COLO829 (cell line): ENCODE data around the gene ACER3.
"Not testable (repeated sequence)": the region's sequence is repeated elsewhere in the genome, so short reads cannot be mapped to it uniquely, and the experiment has no call there.

Experiments
- DNase-seq: peaks from one replicate; pipeline ENCODE4 v3.0.0; 2012; ENCODE audit warnings: low spot score

Gene ACER3

DNA sequence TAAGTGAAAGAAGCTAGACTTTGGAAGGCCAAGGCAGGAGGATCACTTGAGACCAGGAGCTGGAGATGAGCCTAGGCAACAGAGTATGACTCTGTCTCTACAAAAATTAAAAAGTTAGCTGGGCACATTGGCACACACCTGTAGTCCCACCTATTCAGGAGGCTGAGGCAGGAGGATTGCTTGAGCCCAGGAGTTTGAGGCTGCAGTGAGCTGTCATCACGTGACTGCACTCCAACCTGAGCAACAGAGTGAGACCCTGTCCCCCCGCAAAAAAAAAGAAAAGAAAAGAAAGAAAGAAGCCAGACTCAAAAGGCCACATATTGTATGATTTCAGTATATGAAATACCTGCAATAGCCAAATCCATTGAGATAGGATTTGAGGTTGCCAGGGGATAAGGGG, 198.2 kb downstream of the ACER3 start:
- no peak for DNase-seq

DNA sequence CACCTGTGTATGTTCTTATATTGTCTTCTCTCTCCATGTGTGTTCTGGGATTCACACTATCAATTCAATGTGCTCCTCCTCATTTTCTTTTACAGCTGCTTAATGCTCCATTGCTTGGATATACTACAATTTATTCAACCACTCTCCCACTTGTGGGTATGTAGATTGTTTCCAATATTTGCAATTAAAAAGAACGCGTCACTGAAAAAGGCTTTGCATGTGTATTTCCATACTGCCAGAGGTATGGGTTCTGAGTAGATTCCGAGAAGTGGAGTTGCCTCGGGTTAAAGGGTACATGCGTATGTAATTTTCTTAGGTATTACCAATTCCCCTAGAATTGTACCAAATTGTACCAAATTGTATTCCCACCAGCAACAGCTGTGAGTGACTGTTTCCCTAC, 199.1 kb downstream of the ACER3 start:
- DNase-seq, result no peak

DNA sequence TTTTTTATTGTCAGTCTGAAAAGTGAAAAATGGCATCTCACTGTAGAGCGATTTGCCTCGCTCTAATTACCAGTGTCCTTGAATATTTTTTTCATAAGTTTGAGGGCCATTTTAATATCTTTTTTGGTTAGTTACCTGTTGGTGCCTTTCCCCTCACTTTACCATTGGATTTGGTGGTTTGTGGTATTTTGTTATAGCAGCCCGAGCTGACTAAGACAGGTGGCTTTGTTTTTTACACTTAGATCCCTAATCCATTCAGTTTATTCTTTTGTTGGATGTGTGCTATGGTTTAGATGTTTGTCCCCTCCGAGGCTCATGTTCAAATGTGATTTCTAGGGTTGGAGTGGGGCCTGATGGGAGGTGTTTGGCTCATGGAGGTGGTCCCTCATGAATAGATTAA, 199.5 kb downstream of the ACER3 start:
- DNase-seq, result no peak

DNA sequence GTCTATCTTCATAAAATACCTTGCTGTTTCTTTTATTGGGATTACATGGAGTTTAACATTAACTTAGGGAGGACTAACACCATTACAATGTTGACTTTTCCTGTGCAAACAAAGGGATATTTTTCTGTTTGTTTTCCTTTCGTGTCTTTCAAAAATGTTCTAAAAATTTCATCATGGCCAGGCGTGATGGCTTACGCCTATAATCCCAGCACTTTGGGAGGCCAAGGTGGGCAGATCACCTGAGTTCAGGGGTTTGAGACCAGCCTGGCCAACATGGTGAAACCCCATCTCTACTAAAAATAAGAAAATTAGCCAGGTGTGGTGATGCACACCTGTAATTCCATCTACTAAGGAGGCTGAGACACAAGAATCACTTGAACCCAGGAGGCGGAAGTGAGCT, 200.5 kb downstream of the ACER3 start:
- not testable (repeated sequence) for DNase-seq

DNA sequence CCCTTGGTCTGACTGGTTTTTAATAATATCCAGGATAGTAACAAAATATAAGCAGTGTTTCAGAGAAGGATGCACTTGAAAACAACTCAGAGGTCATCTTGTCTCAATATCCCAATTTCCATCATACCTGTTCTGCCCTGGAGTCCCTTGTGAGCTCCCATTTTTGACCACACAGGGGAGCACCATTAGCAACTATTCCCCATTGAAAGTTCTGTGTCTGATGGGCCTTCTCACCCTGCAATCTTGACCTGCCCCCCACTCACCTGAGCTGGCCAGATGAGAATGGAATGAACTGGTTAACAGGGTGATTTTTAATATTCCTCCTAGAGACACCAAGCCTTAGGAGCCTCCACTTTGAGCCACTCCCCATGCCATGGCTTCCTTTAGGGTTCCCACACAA, 202.2 kb downstream of the ACER3 start:
- DNase-seq, result no peak

DNA sequence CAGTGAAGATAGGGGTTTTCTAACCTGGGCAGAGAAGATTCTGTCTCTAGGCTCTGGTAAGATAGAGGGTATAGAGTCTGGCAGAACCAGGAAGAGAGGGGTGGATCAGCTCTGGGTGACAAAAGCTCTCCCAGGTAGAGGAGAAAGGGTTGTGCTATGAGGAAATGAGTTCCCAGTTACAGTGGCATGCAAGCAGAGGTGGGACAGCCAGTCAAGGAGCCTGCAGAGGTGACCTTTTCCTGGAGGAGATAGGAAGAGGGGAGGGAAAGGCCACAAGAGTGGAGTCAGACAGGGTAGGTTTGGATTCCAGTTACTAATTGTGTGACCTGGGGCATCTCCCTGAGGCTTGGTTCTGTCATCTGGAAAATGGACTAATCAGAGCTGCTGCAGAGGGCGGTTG, 202.7 kb downstream of the ACER3 start:
- DNase-seq, result no peak

DNA sequence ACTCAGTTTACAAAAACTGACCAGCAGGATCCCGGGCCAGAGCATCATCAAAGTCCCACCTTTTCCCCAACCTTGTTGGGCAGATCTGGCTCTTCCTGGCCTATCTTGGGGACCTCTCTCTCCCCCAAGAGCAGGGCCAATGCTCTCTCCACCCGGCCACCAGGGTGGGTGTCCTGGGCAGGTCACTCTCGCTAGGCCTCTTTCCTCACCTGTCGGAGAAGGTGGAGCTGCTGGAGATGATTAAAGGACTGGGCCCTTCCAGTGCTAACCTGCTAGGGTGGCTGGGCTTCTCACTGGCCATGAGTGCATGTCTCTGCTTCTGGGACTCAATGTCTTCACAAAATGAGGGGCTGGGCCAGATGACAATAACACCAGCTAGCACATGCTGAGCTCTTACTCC, 203.1 kb downstream of the ACER3 start:
- no peak for DNase-seq

DNA sequence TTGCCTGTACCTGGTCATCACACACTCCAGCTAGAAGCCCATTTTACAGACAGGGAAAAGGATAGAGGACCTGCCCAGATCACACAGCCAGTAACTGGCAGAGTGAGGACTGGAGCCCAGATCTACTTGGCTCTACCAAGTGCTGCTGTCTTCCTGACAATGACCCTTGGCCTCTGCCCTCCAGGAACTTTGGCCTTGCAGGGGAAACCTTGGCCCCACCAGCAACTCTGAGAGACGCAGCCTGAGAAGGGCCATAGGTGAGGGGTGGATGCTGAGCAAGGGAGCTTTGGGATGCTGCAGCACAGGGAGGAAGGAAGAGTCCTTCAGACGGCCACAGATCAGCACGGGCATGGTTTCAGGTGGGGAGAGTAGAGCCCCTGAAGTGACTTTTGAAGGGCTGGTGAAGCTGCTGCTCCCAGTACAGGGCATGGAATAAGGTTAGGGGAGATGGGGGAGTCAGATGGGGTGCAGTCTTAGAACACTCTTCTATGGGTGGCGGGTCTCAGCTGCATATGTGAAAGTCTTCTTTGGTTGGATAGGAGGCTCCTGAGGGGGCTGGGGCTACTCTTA, 204.0 kb downstream of the ACER3 start:
- no peak for DNase-seq

DNA sequence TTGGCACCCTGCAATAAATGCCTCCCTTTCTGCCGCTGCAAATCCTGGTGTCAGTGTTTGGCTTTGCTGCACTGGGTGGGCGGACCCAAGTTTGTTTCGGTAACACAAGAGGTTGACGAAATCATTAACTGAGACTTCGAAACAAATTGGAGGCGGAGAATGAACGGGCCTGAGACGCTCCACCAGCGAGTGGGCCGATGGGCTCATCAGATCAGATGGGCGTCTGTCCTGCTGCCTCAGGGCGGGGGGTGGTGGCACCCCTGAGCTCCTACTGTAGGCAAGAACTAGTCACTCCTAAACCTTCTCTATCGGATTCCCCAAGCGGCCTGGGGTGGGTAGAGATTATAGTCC, 205.1 kb downstream of the ACER3 start:
- DNase-seq, result no peak

DNA sequence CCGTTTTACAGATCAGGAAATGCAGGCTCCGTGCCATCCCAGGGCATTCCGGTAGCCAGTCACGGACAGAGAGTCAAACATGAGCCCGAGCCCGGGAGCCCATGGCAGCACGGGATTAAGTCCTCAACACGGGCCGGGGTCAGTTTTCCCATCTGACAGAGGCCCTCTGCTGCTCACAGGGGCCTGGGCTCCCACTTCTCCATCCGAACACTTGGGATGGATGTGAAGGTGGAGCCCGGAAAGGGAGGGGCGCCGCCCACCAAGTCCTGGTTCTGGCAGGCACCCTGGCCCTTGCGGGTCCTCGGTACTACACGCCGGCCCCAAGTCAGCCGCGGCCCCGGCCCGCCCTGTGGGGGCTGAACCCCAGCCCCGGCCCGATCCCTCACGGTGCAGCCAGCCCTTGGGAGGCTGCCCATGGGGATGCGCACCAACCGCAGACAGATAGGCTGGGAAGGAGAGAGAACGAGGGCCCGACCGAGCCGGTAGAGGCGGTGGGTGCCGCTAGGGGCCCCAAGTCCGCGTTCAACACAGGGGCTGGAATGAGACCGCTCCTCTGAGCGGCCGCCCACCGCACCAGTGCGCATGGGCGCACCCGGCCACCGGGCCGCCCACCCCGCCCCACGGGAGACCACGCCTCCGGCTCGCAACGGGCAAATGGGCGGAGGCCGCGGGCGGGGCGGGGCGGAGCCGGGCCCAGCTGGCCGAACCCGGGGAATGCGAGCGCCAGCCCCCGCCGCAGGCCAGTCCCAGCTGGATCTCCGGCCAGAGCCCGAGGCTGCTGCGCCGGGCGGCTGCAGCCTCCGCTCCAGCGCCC, 205.7 kb downstream of the ACER3 start, which contains the start of gene CAPN5:
CAPN5 (plus strand) TSS at position 743 of the 814 bp plus-strand sequence. CDS start 17,916 bp downstream, outside the sequence.
- peak; percentile 92 for DNase-seq

DNA sequence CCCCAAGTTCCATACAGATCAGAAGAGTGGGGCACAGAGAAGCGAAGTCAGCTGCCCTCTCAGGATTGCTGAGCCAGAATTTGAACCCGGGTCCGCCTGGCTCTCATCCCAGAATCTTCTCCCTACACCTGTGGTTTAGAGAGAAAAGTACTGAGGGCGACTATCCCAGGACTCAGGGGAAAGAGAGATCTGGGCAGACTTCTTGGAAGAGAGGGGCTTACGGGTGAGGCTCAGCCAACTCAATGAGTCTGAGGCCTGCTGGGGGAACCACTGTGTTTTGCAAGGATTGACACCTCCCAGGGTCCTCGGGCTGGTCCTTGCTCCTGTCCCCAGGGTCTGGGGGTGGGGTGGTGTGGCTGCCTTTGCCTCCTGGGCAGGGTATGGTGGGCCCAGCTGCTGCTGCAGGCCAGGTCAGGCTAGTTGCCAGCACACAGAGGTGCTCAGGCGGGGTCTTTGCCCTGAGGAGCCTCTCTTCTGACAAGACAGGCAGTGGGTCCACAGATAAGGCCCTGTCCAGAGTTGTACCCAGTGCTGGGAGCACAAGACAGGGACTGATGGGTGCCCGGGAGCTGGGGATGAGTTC, 207.2 kb downstream of the ACER3 start:
- DNase-seq, result no peak

DNA sequence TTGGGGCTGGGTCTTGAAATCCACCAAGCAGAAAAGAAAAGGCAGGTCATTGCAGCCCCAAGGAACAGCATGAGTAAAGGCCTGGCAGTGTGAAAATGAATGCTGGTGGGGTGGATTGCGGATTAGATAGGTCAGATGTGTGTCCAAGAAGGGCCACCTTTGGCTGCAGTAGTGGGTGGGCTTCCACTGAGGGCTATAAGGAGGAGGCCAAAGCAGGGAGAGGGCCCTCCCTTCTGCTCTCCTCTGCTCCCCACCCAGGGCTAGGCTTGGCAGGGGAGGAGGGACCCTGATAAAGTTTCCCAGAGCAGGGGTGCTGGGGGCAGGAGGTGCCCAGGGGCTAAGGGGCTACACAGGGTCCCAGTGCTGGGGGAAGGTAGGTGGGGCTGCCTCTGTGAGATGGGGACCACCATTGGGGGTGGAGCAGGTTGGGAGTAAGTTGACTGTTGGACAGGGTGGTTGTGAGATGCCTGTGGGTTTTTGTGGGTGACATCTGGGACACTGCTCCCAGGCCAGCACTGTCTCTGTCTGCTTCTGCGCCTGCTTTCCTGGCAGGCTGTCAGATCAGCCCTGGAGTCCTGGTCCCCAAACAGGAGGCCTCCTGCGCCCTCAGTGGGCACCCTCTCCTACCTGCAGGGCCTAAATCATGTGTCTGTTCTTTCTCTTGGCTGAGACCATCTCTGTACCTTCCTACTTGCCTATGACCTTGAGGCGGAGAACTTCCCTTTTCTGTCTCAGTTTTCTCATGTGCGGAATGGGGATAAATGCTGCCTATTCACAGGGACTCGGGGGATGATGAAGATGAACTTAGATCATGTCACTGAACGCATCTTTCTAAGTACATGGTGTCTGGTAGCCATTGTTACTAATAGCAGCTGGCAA, 208.0 kb downstream of the ACER3 start:
- no peak for DNase-seq

DNA sequence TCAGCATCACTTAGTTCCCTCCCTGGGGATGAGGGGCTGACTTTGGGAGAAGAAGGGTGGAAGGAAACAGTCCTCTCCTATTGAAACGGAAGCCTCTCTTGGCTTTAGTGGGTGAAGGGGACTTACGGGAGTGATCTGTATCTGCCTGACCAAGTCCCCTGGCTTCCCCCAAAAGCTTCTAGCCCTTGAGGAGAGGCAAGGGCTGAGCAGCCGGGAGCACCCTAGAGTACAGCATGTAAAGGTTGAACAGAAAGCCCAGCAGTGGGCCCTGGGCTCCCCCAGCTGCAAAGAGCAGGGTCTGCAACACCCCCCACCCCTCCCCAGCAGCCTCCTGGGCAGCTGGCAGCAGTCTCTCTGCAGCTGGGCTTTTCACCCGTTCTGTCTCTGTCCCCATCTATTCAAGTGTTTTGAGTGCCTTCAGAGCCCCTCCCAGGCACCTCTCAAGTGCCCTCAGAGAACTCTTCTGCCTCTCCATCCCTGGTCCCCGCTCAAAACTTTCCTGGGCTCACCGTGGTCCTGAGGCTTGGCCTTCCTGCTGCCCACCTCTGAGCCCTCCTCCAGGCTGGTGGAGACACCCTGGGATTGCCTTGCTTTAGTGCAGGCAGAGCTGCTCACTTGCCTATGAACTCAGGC, 208.7 kb downstream of the ACER3 start:
- DNase-seq, result no peak

DNA sequence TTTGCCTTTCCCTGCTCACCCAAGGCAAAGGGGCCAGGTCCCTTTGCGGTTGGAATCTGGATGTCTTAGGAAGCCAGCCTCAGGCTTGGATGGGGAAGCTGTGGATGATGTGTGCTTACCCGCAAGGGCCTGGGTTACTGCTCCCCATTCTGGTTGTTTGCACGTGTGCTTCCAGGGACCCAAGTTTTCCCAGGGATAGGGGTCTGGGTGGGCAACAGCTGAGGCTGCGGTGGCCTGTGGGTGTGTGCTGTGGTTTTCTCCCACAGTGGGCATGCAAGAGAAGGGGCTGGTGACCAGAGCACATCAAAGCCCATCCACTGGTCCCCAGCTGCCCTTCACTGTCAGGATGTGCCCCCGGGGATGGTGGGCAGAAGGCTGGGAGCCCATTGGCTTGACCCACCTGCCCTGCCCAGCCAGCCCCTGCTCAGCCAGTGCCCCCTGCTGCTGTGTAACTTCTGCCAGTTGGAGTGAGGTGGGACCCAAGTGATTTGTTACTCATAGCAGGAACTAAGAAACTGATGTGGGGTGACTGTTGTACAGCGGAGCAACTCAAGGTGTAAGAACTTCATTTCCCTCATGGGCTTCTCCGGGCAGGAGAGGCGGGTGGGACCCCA, 209.4 kb downstream of the ACER3 start:
- DNase-seq, result no peak

DNA sequence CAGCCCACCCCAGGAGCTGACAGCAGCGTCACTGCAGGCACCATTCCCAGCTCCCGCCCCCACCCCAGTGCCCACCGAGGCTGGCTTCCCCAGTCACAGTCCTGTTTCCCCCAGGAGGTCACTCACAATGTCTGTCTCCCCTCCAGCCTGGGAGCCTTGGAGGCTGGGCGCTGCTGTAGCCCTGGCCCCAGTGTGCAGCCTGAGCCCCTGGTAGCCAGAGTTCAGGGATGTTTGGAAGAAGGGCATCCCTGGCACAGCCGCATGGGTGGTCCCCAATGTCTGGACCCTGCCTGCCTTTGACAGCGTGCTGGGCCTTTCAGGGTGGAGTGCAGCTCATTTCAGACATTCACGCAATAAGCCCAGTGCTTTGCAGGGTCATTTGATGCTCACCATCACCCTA, 210.4 kb downstream of the ACER3 start:
- DNase-seq, result no peak

DNA sequence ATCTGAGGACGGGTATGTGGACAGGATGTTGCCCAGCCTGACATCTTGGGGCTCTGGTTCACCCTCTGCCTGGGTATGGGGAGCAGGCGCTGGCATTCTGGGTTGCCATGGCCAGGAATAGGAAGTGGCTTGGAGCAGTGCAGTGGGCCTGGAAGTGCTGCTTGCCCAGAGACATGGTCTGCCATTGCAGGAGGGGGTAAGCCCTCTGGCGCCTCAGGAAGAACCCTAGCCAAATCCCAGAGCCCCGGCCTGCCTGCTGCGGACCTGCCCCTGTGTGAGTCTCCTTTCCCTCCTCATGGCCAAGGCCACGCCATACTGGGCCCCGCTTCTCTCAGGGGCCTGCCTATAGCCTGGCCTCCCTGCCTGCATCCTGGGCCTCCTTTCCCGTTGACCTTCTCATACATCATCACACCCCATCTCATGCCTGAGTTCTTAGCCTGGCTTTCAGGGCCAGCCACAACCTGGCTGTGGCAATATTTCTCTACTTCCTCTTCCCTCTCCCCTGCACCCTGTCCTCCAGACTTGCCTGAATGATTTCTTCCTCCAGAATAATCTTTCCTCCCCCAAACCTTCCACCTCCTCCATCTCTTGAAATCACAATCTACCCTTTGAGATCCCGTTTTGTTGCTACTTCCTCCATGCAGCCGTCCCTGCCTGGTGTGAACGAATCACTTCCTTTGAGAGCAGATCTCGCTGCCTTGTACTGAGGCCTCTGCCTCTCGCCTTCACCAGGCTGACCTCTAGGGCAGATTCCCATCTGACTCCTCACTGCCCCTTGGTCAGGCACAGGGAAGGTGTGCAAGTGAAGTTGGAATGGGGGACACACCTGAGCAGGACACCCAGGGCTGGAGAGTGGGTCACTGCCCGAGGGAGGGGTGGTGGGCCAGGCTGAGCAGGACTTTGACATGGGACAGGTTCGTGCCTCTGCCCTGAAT, 211.2 kb downstream of the ACER3 start:
- no peak for DNase-seq

DNA sequence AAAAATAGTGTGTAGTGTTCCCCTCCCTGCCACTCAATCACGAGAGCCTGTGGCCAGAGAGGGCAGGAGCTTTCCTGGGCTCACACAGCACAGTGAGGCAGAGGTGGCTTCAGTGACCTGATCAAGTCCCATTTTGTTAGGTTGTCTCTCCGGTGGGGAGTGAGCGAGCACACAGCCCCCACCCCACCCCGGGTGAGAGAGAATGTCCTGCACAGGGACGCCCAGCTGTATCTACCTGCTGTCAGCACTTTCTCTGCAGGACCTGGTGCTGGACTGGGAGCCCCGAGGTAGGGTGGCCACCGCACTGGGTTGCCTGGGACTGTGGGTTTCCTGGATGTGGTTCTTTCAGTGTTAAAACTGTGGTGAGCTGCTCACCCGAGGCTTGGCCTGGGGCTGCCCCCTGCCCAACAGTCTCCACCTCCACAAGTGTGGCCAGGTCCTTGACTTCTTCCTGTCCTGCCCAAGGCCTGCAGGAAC, 212.2 kb downstream of the ACER3 start:
- DNase-seq, result no peak

DNA sequence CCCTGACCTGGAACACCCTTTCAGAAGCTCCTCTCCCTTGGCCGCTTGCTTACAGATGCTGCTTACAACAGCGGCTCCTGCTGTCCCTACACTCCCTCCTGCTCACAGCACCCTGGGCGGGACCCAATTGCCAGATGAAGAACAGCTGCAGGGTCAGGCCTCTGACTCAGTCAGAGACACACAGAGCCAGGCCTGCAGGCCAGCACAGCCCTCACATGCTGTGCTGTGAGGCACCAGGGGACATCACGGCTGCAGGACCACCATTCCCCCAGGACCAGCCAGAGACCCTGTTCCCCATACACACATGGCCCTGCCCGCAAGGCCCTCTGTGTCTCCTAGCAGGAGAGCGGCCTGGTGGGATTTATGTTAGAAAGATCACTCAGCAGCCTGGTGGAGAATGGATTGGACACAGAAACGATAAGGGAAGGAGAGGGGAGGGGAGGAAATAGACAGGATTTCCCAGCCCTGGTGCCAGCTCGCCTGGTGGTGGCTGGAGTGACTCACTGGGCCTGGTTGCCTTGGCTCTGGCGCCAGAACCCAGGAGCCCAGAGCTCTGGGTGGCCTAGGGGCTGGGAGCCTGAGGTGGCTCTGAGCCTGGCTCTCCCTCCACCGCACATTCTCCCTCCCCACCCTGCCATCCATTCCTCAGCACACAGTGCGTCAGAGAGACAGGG, 212.7 kb downstream of the ACER3 start:
- no peak for DNase-seq

DNA sequence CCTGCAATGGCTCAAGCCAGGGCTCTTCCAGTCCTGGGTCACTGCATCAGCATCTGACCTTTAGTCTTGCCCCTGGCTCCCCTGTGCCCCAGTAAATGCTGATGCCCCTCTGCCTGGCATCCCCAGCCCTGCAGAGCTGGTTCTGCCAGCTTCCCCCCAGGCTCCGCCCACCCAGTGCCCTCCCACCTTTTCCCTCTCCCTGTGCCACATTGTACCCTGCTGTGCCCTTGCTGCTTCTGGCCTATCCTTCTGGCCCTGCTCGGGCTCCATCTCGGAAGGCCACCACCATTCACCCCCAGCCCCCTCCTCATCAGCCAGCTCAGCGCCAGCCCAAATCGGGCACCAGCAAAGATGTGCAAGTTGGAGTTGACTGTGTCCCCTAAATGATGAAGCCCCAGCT, 213.5 kb downstream of the ACER3 start:
- DNase-seq, result no peak
